Vagina (tissue), 2 donors: ENCODE data around the gene BMF.

Experiments used
- POLR2A ChIP-seq, 2 donors: fragments of 450-650 bp; IDR thresholded peaks; one replicate each; pipeline ENCODE4 v1.6.1; 2017; ENCODE audit warnings: antibody characterized with exemption in 2 of 2, mild to moderate bottlenecking in 2 of 2, moderate library complexity in 2 of 2
- POLR2AphosphoS5 ChIP-seq, 2 donors: sonication (generic); formaldehyde crosslinking; IDR thresholded peaks; one replicate each; pipeline ENCODE4 v1.9.0; 2017; ENCODE audit warnings: antibody characterized with exemption in 2 of 2, mild to moderate bottlenecking in 2 of 2, low read depth in 1 of 2; ENCODE audit not compliant: insufficient read depth in 1 of 2
- TF ChIP-seq, protein P1 (sequence below), 3 experiments: fragments of 450-650 bp in 2 of 3; fragments of 200-600 bp in 1 of 3; sonication (generic) in 1 of 3; IDR thresholded peaks; one replicate each; pipeline ENCODE4 v1.5.1; 2017 to 2019; ENCODE audit warnings: antibody characterized with exemption in 3 of 3, mild to moderate bottlenecking in 2 of 3, moderate library complexity in 2 of 3

GRCh38 chr15:40142428-40142827 lies 33.7 kb upstream of the BMF start:
- TF ChIP-seq, protein P1, sequence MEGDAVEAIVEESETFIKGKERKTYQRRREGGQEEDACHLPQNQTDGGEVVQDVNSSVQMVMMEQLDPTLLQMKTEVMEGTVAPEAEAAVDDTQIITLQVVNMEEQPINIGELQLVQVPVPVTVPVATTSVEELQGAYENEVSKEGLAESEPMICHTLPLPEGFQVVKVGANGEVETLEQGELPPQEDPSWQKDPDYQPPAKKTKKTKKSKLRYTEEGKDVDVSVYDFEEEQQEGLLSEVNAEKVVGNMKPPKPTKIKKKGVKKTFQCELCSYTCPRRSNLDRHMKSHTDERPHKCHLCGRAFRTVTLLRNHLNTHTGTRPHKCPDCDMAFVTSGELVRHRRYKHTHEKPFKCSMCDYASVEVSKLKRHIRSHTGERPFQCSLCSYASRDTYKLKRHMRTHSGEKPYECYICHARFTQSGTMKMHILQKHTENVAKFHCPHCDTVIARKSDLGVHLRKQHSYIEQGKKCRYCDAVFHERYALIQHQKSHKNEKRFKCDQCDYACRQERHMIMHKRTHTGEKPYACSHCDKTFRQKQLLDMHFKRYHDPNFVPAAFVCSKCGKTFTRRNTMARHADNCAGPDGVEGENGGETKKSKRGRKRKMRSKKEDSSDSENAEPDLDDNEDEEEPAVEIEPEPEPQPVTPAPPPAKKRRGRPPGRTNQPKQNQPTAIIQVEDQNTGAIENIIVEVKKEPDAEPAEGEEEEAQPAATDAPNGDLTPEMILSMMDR (IDR thresholded peaks at IDR 0.05) = no peak
- TF ChIP-seq POLR2A (IDR thresholded peaks at IDR 0.05) (no peak), POLR2AphosphoS5 (IDR thresholded peaks at IDR 0.05; ENCODE audit: insufficient read depth in 1 of 2, low read depth in 1 of 2) (no peak)
